HFFc6 (cell line): ENCODE data around the gene COL23A1. TPM values are rescaled to one million over a fixed set of nuclear protein-coding genes. Genes with fewer than 3 reads are reported as not detected.

Source experiments
- DNase-seq: peaks from one replicate; pipeline ENCODE4 v3.0.0-alpha.2; 2018
- H3K27ac Mint-ChIP-seq: 2 replicates; pipeline ENCODE4 v1.8.0; 2020; ENCODE audit warnings: mild to moderate bottlenecking, mixed read lengths
- H3K27me3 Mint-ChIP-seq: 2 replicates; pipeline ENCODE4 v1.8.0; 2021; ENCODE audit warnings: mild to moderate bottlenecking, moderate library complexity, mixed read lengths; ENCODE audit not compliant: insufficient read depth
- H3K36me3 Mint-ChIP-seq: 2 replicates; pipeline ENCODE4 v1.8.0; 2021; ENCODE audit warnings: low read depth, mixed read lengths
- H3K4me1 Mint-ChIP-seq: 2 replicates; pipeline ENCODE4 v1.8.0; 2020; ENCODE audit warnings: low read depth, mixed read lengths
- H3K4me3 Mint-ChIP-seq: 2 replicates; pipeline ENCODE4 v1.8.0; 2020; ENCODE audit warnings: mild to moderate bottlenecking, moderate library complexity, mixed read lengths
- H3K9me3 Mint-ChIP-seq: 2 replicates; pipeline ENCODE4 v1.8.0; 2020; ENCODE audit warnings: mild to moderate bottlenecking, mixed read lengths
- CTCF ChIP-seq: fragments of 200-600 bp; sonication (generic); IDR thresholded peaks from 2 replicates; pipeline ENCODE4 v1.5.0; 2021; ENCODE audit warnings: antibody characterized with exemption, mild to moderate bottlenecking
- total RNA-seq, 6 experiments: library from RNA; stranded (reverse); fragmentation: NEBNext Ultra II Directional; extraction: Animal tissue kit (Norgen Biotek cat#: 25700); gene quantifications; 2 replicates in 1 of 6; 3 replicates in 5 of 6; pipeline ENCODE4 v1.2.3, GENCODE V29; 2021

COL23A1 gene
- total RNA-seq, 6 experiments from 2014 or later: not detected

- Mint-ChIP-seq H3K4me3 (no peak overlapping the region), H3K9me3 (peaks cover 15% of the 10 kb centered on the region; the same call in 1 of the 2 replicates), H3K4me1 (no peaks in the 10 kb centered on the region), H3K27ac (no peak overlapping the region), H3K36me3 (no peaks in the 10 kb centered on the region), H3K27me3 (peaks cover 3% of the 10 kb centered on the region)
- no peak for DNase-seq
- TF ChIP-seq CTCF: no peak
Measured at GRCh38 chr5:178547052-178547666, 43.0 kb downstream of the COL23A1 start.

GRCh38 chr5:178546675-178547033 is 43.5 kb downstream of the COL23A1 start:
- Mint-ChIP-seq H3K27ac (no peak overlapping the region), H3K27me3 (peaks cover 3% of the 10 kb centered on the region), H3K9me3 (peaks cover 15% of the 10 kb centered on the region; the same call in 1 of the 2 replicates), H3K4me3 (no peak overlapping the region), H3K4me1 (no peaks in the 10 kb centered on the region), H3K36me3 (no peaks in the 10 kb centered on the region)
- no peak for DNase-seq
- TF ChIP-seq CTCF: no peak

GRCh38 chr5:178545941-178546674 is 44.1 kb downstream of the COL23A1 start:
- Mint-ChIP-seq H3K36me3 (no peaks in the 10 kb centered on the region), H3K9me3 (peaks cover 19% of the 10 kb centered on the region; the same call in 1 of the 2 replicates), H3K4me1 (no peaks in the 10 kb centered on the region), H3K27me3 (peaks cover 3% of the 10 kb centered on the region), H3K4me3 (no peak overlapping the region), H3K27ac (no peak overlapping the region)
- no peak for DNase-seq
- no peak for TF ChIP-seq CTCF

- H3K27me3 Mint-ChIP-seq: peaks cover 3% of the 10 kb centered on the region
- H3K27ac Mint-ChIP-seq: no peak overlapping the region
- H3K36me3 Mint-ChIP-seq: no peaks in the 10 kb centered on the region
- H3K4me1 Mint-ChIP-seq: no peaks in the 10 kb centered on the region
- no peak for DNase-seq
- peaks cover 22% of the 10 kb centered on the region; the same call in 1 of the 2 replicates for H3K9me3 Mint-ChIP-seq
- H3K4me3 Mint-ChIP-seq: no peak overlapping the region
- TF ChIP-seq CTCF: no peak
Measured at GRCh38 chr5:178545176-178545575, 45.0 kb downstream of the COL23A1 start.

GRCh38 chr5:178544166-178544834 is 45.9 kb downstream of the COL23A1 start:
- TF ChIP-seq CTCF: no peak
- Mint-ChIP-seq H3K36me3 (no peaks in the 10 kb centered on the region), H3K27me3 (peaks cover 3% of the 10 kb centered on the region), H3K9me3 (peaks cover 22% of the 10 kb centered on the region; the same call in 1 of the 2 replicates), H3K4me3 (no peak overlapping the region), H3K4me1 (no peaks in the 10 kb centered on the region), H3K27ac (no peak overlapping the region)
- DNase-seq: no peak
